Bronchial epithelial cell (primary cell): ENCODE measurements around the gene SERPINH1. TPM values are rescaled to one million over a fixed set of nuclear protein-coding genes. Genes with fewer than 3 reads are reported as not detected.
"Not testable (repeated sequence)": the region's sequence is repeated elsewhere in the genome, so short reads cannot be mapped to it uniquely, and the experiment has no call there.

Experiments used
- DNase-seq: peaks from one replicate; pipeline ENCODE4 v3.0.0-alpha.2; 2010; ENCODE audit warnings: low read depth
- FAIRE-seq: peaks from 2 replicates; lab custom pipeline; 2011; peaks lifted over from hg19 to GRCh38; lab: Jason Lieb, UNC
- H3K27me3 ChIP-seq: 2 replicates; pipeline ENCODE4 v1.5.1; 2011; ENCODE audit warnings: low read length; ENCODE audit not compliant: control insufficient read depth, insufficient read depth
- H3K36me3 ChIP-seq: 2 replicates; pipeline ENCODE4 v1.5.1; 2011; ENCODE audit warnings: low read length; ENCODE audit not compliant: control insufficient read depth, insufficient read depth
- H3K4me3 ChIP-seq: 2 replicates; pipeline ENCODE4 v1.5.1; 2011; ENCODE audit warnings: mild to moderate bottlenecking, low read depth, low read length, control low read depth
- CTCF ChIP-seq: IDR thresholded peaks from 2 replicates; pipeline ENCODE4 v1.5.1; 2011; ENCODE audit warnings: mild to moderate bottlenecking, moderate library complexity, low read length, control low read depth, inconsistent platforms; ENCODE audit not compliant: insufficient read depth, severe bottlenecking
- total RNA-seq: library from RNA; depleted of rRNA; stranded (reverse); fragments of >200 nt; gene quantifications from 2 replicates; pipeline ENCODE4 v1.2.1, GENCODE V29; 2014

SERPINH1 gene
- total RNA-seq, 1 donor from 2014 or later: 86.9 TPM

- Histone ChIP-seq H3K4me3 (peak overlapping the region; percentile 66), H3K36me3 (no peaks in the 10 kb centered on the region), H3K27me3 (no peaks in the 10 kb centered on the region)
- DNase-seq (no peak), FAIRE-seq (no peak)
- TF ChIP-seq CTCF: no peak
These were observed 21.9 kb downstream of the SERPINH1 start for GRCh38 chr11:75583718-75584658.

GRCh38 chr11:75584659-75585292 is 22.7 kb downstream of the SERPINH1 start:
- not testable (repeated sequence) for FAIRE-seq

GRCh38 chr11:75585293-75585670 is 23.2 kb downstream of the SERPINH1 start:
- Histone ChIP-seq H3K27me3 (no peaks in the 10 kb centered on the region), H3K36me3 (no peaks in the 10 kb centered on the region), H3K4me3 (no peak overlapping the region)
- no peak for DNase-seq
- no peak for TF ChIP-seq CTCF
- FAIRE-seq: no peak

More at GRCh38 chr11:75584659-75585292, 22.7 kb downstream of the SERPINH1 start:
- H3K36me3 ChIP-seq, H3K4me3 ChIP-seq, DNase-seq, H3K27me3 ChIP-seq: not testable (repeated sequence)

- Histone ChIP-seq H3K27me3 (no peaks in the 10 kb centered on the region), H3K4me3 (no peak overlapping the region), H3K36me3 (no peaks in the 10 kb centered on the region)
- TF ChIP-seq CTCF: no peak
- no peak for DNase-seq
- FAIRE-seq: no peak
These were observed 24.3 kb downstream of the SERPINH1 start for GRCh38 chr11:75586395-75586794.

- no peaks in the 10 kb centered on the region for H3K27me3 ChIP-seq
- FAIRE-seq: no peak
- H3K36me3 ChIP-seq: no peaks in the 10 kb centered on the region
- DNase-seq: no peak
- H3K4me3 ChIP-seq: no peak overlapping the region
- no peak for TF ChIP-seq CTCF
These were observed 26.0 kb downstream of the SERPINH1 start for GRCh38 chr11:75588051-75588481.

- no peak for FAIRE-seq
- no peak for DNase-seq
- Histone ChIP-seq H3K4me3 (no peak overlapping the region), H3K27me3 (peaks cover 1% of the 10 kb centered on the region), H3K36me3 (no peaks in the 10 kb centered on the region)
- TF ChIP-seq CTCF: no peak
These were observed 27.0 kb downstream of the SERPINH1 start for GRCh38 chr11:75589051-75589450.
